Keratinocyte (primary cell): Measurements from ENCODE around the gene PRIMA1. TPM values are rescaled to one million over a fixed set of nuclear protein-coding genes. Genes with fewer than 3 reads are reported as not detected.

Experiments used
- DNase-seq: peaks from one replicate; pipeline ENCODE4 v3.0.0-alpha.2; 2011; ENCODE audit warnings: low read depth, missing footprints, low spot score
- FAIRE-seq: peaks from 2 replicates; lab custom pipeline; 2011; peaks lifted over from hg19 to GRCh38; lab: Jason Lieb, UNC
- H2AFZ ChIP-seq: 2 replicates; pipeline ENCODE4 v1.6.0; 2012; ENCODE audit warnings: low read length, control low read depth, inconsistent platforms; ENCODE audit not compliant: control insufficient read depth
- H3K27ac ChIP-seq: 2 replicates; pipeline ENCODE4 v1.5.1; 2011; ENCODE audit warnings: low read length; ENCODE audit not compliant: control insufficient read depth, insufficient read depth
- H3K27me3 ChIP-seq: 3 replicates; pipeline ENCODE4 v1.6.0; 2011; ENCODE audit warnings: low read length; ENCODE audit not compliant: control insufficient read depth, insufficient read depth; ENCODE audit errors: extremely low read depth
- H3K36me3 ChIP-seq, 2 experiments: 2 replicates in 1 of 2; 3 replicates in 1 of 2; pipeline ENCODE4 v1.5.1; 2011; ENCODE audit warnings: low read length in 2 of 2, mild to moderate bottlenecking in 1 of 2; ENCODE audit not compliant: control insufficient read depth in 2 of 2, insufficient read depth in 2 of 2; ENCODE audit errors: extremely low read depth in 1 of 2
- H3K4me1 ChIP-seq: 3 replicates; pipeline ENCODE4 v1.5.1; 2011; ENCODE audit warnings: low read length; ENCODE audit not compliant: control insufficient read depth, insufficient read depth; ENCODE audit errors: extremely low read depth
- H3K4me2 ChIP-seq: 3 replicates; pipeline ENCODE4 v1.6.0; 2011; ENCODE audit warnings: low read depth, low read length; ENCODE audit not compliant: control insufficient read depth, insufficient read depth; ENCODE audit errors: extremely low read depth
- H3K4me3 ChIP-seq, 3 experiments: fragments of 200-600 bp in 1 of 3; sonication (generic) in 1 of 3; 2 replicates in 2 of 3; 3 replicates in 1 of 3; pipeline ENCODE4 v1.5.1; 2011 to 2016; ENCODE audit warnings: low read length in 3 of 3, mild to moderate bottlenecking in 3 of 3, control low read depth in 2 of 3, inconsistent platforms in 1 of 3, low read depth in 1 of 3, mixed read lengths in 1 of 3, mixed run types in 1 of 3, moderate library complexity in 1 of 3; ENCODE audit not compliant: control insufficient read depth in 2 of 3, insufficient read depth in 2 of 3; ENCODE audit errors: extremely low read depth in 1 of 3
- H3K79me2 ChIP-seq: 2 replicates; pipeline ENCODE4 v1.6.0; 2012; ENCODE audit warnings: low read length; ENCODE audit not compliant: control insufficient read depth, insufficient read depth
- H3K9ac ChIP-seq: 3 replicates; pipeline ENCODE4 v1.6.0; 2011; ENCODE audit warnings: low read length; ENCODE audit not compliant: control insufficient read depth, insufficient read depth; ENCODE audit errors: extremely low read depth
- H3K9me1 ChIP-seq: 3 replicates; pipeline ENCODE4 v1.6.0; 2011; ENCODE audit warnings: low read length; ENCODE audit not compliant: control insufficient read depth, insufficient read depth; ENCODE audit errors: extremely low read depth
- H3K9me3 ChIP-seq: 2 replicates; pipeline ENCODE4 v1.5.1; 2012; ENCODE audit warnings: low read depth, low read length; ENCODE audit not compliant: control insufficient read depth
- H4K20me1 ChIP-seq: 3 replicates; pipeline ENCODE4 v1.6.0; 2011; ENCODE audit warnings: low read length; ENCODE audit not compliant: control insufficient read depth, insufficient read depth; ENCODE audit errors: extremely low read depth
- CTCF ChIP-seq, 3 experiments: IDR thresholded peaks in 1 of 3; conservative IDR thresholded peaks in 1 of 3; optimal IDR thresholded peaks in 1 of 3; 2 replicates in 2 of 3; 3 replicates in 1 of 3; pipeline versions ENCODE3 to v1.5.1; 2011; ENCODE audit warnings: low read length in 3 of 3, mild to moderate bottlenecking in 3 of 3, moderate library complexity in 2 of 3, control low read depth in 1 of 3, inconsistent platforms in 1 of 3; ENCODE audit not compliant: insufficient read depth in 2 of 3; ENCODE audit errors: extremely low read depth in 1 of 3
- EZH2 ChIP-seq: IDR thresholded peaks from one replicate; pipeline ENCODE4 v1.6.1; 2012; ENCODE audit warnings: inconsistent platforms, mild to moderate bottlenecking, low read length, moderate library complexity
- dilution Hi-C: fragments of 300-500 bp; cut with MboI; formaldehyde crosslinking; loops from one replicate; pipeline ENCODE4 v1.7.0; 2020; ENCODE audit warnings: low sequenced_read_pairs; ENCODE audit not compliant: extremely low pct_ligation_motif_present
- polyA plus RNA-seq, 5 experiments: library from polyadenylated mRNA; depleted of rRNA in 3 of 5; stranded (reverse) in 3 of 5; stranded (forward) in 1 of 5; unstranded in 1 of 5; fragments of >200 nt; gene quantifications; 1 replicate in 1 of 5; 2 replicates in 3 of 5; 3 replicates in 1 of 5; pipeline versions ENCODE4 v1.2.1 to v1.2.3, GENCODE V29; 2011 to 2012; ENCODE audit warnings: missing spikeins in 2 of 5, low read depth in 1 of 5, low replicate concordance in 1 of 5

Gene PRIMA1
- polyA plus RNA-seq, 1 donor (not counting 4 experiments of a cell fraction or from before 2014, with no cell fraction given), result not detected

- H3K27ac ChIP-seq, result no peak overlapping the region
- H3K4me3 ChIP-seq, result no peak overlapping the region
- H3K36me3 ChIP-seq, result no peaks in the 10 kb centered on the region
- H2AFZ ChIP-seq, result no peak overlapping the region
- no peak overlapping the region for H3K4me2 ChIP-seq
- H3K9me3 ChIP-seq, result peaks cover 3% of the 10 kb centered on the region
- H3K27me3 ChIP-seq, result no peaks in the 10 kb centered on the region
- H4K20me1 ChIP-seq, result no peaks in the 10 kb centered on the region
- FAIRE-seq (no peak), DNase-seq (no peak)
- no peaks in the 10 kb centered on the region for H3K9me1 ChIP-seq
- no peaks in the 10 kb centered on the region for H3K79me2 ChIP-seq
- TF ChIP-seq EZH2 (no peak), CTCF (optimal IDR thresholded peaks at IDR 0.05 in 1 of 3, IDR thresholded peaks at IDR 0.05 in 1 of 3, conservative IDR thresholded peaks at IDR 0.05 in 1 of 3; ENCODE audit: extremely low read depth in 1 of 3, insufficient read depth in 2 of 3, low read length in 3 of 3) (no peak)
- dilution Hi-C loops, result no loop called here
- H3K4me1 ChIP-seq, result no peaks in the 10 kb centered on the region
- no peak overlapping the region for H3K9ac ChIP-seq
Observed at GRCh38 chr14:93720981-93721483, 67.3 kb downstream of the PRIMA1 start.

- Histone ChIP-seq H3K9ac (no peak overlapping the region), H3K9me3 (peaks cover 3% of the 10 kb centered on the region), H3K27me3 (no peaks in the 10 kb centered on the region), H3K9me1 (no peaks in the 10 kb centered on the region), H3K36me3 (no peaks in the 10 kb centered on the region), H3K79me2 (no peaks in the 10 kb centered on the region), H2AFZ (no peak overlapping the region), H3K27ac (no peak overlapping the region), H3K4me1 (no peaks in the 10 kb centered on the region), H3K4me3 (no peak overlapping the region), H4K20me1 (no peaks in the 10 kb centered on the region), H3K4me2 (no peak overlapping the region)
- dilution Hi-C loops, result no loop called here
- TF ChIP-seq EZH2 (no peak), CTCF (optimal IDR thresholded peaks at IDR 0.05 in 1 of 3, IDR thresholded peaks at IDR 0.05 in 1 of 3, conservative IDR thresholded peaks at IDR 0.05 in 1 of 3; ENCODE audit: extremely low read depth in 1 of 3, insufficient read depth in 2 of 3, low read length in 3 of 3) (no peak)
- DNase-seq, result no peak
- no peak for FAIRE-seq
Observed at GRCh38 chr14:93720076-93720815, 68.0 kb downstream of the PRIMA1 start.
